HCT116 (cell line): Measurements from ENCODE around the gene BRD4. TPM values are rescaled to one million over a fixed set of nuclear protein-coding genes. Genes with fewer than 3 reads are reported as not detected.

ENCODE experiments used
- ATAC-seq: fragments of 200-7000 bp; cut with Tn5 transposase; 2 replicates; pipeline ENCODE4 v1.9.1; 2020; ENCODE audit warnings: mild to moderate bottlenecking, moderate library complexity
- BruUV-seq: library from RNA; stranded (reverse); fragments of 400-500 nt; replicated peaks from 2 replicates; lab custom pipeline; 2021; lab: Mats Ljungman, UMichigan
- CTCF ChIA-PET: fragments of 300-600 bp; sonication (Branson Sonifier 250); formaldehyde crosslinking; loops from one replicate; lab custom pipeline; 2021; ENCODE audit warnings: antibody characterized with exemption; lab: Charles Lee
- POLR2A ChIA-PET: fragments of 300-600, 350-600 bp; sonication (Branson Sonifier 250); formaldehyde crosslinking; loops from one replicate; lab custom pipeline; 2021; ENCODE audit warnings: antibody characterized with exemption; lab: Charles Lee
- RAD21 ChIA-PET, 2 experiments: fragments of 300-600 bp; sonication (Branson Sonifier 250); formaldehyde crosslinking; loops; one replicate each; lab custom pipeline; 2023; ENCODE audit warnings: low total read pairs in 2 of 2; ENCODE audit not compliant: uncharacterized antibody in 2 of 2, unreplicated experiment in 2 of 2, low non-redundant PET in 1 of 2; lab: Charles Lee
- DNase-seq: peaks from one replicate; pipeline ENCODE4 v3.0.0-alpha.2; 2010; ENCODE audit warnings: low read depth, low spot score
- H2AFZ ChIP-seq: fragments of 200-600 bp; shearing (Covaris generic), sonication (generic); 2 replicates; pipeline ENCODE4 v1.6.1; 2017; ENCODE audit warnings: low read depth, mixed run types, mixed read lengths, antibody characterized with exemption, low read length; ENCODE audit not compliant: poor library complexity, severe bottlenecking
- H3K27ac ChIP-seq: 2 replicates; pipeline ENCODE4 v1.5.1; 2012; ENCODE audit warnings: low read depth, low read length
- H3K27me3 ChIP-seq: fragments of 200-600 bp; sonication (generic); 2 replicates; pipeline ENCODE4 v1.6.1; 2016; ENCODE audit warnings: mixed run types, low read length, mixed read lengths; ENCODE audit not compliant: insufficient read depth
- H3K36me3 ChIP-seq, 2 experiments: fragments of 200-500 bp in 1 of 2; fragments of 200-600 bp in 1 of 2; sonication (Bioruptor generic) in 1 of 2; sonication (generic) in 1 of 2; 2 replicates each; pipeline versions ENCODE4 v1.5.1 to v1.6.1; 2014 to 2016; ENCODE audit warnings: low read length in 2 of 2, inconsistent platforms in 1 of 2, mixed read lengths in 1 of 2, mixed run types in 1 of 2; ENCODE audit not compliant: insufficient read depth in 2 of 2, control insufficient read depth in 1 of 2
- H3K4me1 ChIP-seq, 2 experiments: fragments of 200-600 bp in 1 of 2; sonication (generic) in 1 of 2; 2 replicates each; pipeline versions ENCODE4 v1.5.1 to v1.6.1; 2012 to 2017; ENCODE audit warnings: low read length in 2 of 2, inconsistent platforms in 1 of 2, mild to moderate bottlenecking in 1 of 2, mixed read lengths in 1 of 2, mixed run types in 1 of 2, moderate library complexity in 1 of 2; ENCODE audit not compliant: insufficient read depth in 2 of 2, control insufficient read depth in 1 of 2
- H3K4me2 ChIP-seq: fragments of 200-600 bp; sonication (generic); 2 replicates; pipeline ENCODE4 v1.6.1; 2017; ENCODE audit warnings: mixed run types, low read length, mixed read lengths
- H3K4me3 ChIP-seq, 2 experiments: fragments of 200-600 bp in 1 of 2; sonication (generic) in 1 of 2; replicated peaks in 1 of 2; 2 replicates each; pipeline ENCODE4 v1.5.1; 2011 to 2016; ENCODE audit warnings: low read length in 2 of 2, control low read depth in 1 of 2, low read depth in 1 of 2, mild to moderate bottlenecking in 1 of 2, mixed read lengths in 1 of 2, mixed run types in 1 of 2
- H3K79me2 ChIP-seq: fragments of 200-600 bp; sonication (generic); 2 replicates; pipeline ENCODE4 v1.6.1; 2017; ENCODE audit warnings: mild to moderate bottlenecking, mixed run types, low read length, moderate library complexity, mixed read lengths; ENCODE audit not compliant: insufficient read depth
- H3K9ac ChIP-seq: fragments of 200-600 bp; sonication (generic); 2 replicates; pipeline ENCODE4 v1.6.1; 2016; ENCODE audit warnings: low read length, mixed read lengths
- H3K9me2 ChIP-seq: fragments of 200-600 bp; sonication (generic), shearing (Covaris generic); 2 replicates; pipeline ENCODE4 v1.6.1; 2017; ENCODE audit warnings: mixed run types, mild to moderate bottlenecking, moderate library complexity; ENCODE audit not compliant: insufficient read depth
- H3K9me3 ChIP-seq, 2 experiments: fragments of 200-500 bp in 1 of 2; fragments of 200-600 bp in 1 of 2; sonication (Bioruptor generic) in 1 of 2; sonication (generic) in 1 of 2; 2 replicates each; pipeline ENCODE4 v1.6.1; 2014 to 2017; ENCODE audit warnings: low read length in 2 of 2, mixed read lengths in 2 of 2, inconsistent platforms in 1 of 2, low read depth in 1 of 2, mild to moderate bottlenecking in 1 of 2, mixed run types in 1 of 2, moderate library complexity in 1 of 2; ENCODE audit not compliant: control insufficient read depth in 1 of 2, insufficient read depth in 1 of 2
- H4K20me1 ChIP-seq: fragments of 200-600 bp; sonication (generic), shearing (Covaris generic); 2 replicates; pipeline ENCODE4 v1.6.1; 2017; ENCODE audit warnings: mixed run types, mild to moderate bottlenecking, moderate library complexity; ENCODE audit not compliant: insufficient read depth
- CEBPB ChIP-seq: IDR thresholded peaks from 2 replicates; pipeline ENCODE4 v1.6.1; 2012; ENCODE audit warnings: low read depth
- CTCF ChIP-seq, 3 experiments: fragments of 200-600 bp in 1 of 3; sonication (generic) in 1 of 3; IDR thresholded peaks in 2 of 3; conservative IDR thresholded peaks in 1 of 3; 2 replicates each; pipeline ENCODE4 v1.5.1; 2012 to 2017; ENCODE audit warnings: low read depth in 2 of 3, low read length in 2 of 3, antibody characterized with exemption in 1 of 3, borderline replicate concordance in 1 of 3, control low read depth in 1 of 3, mild to moderate bottlenecking in 1 of 3, mixed read lengths in 1 of 3, mixed run types in 1 of 3, moderate library complexity in 1 of 3; ENCODE audit not compliant: insufficient read depth in 1 of 3
- ELF1 ChIP-seq: IDR thresholded peaks from 2 replicates; pipeline ENCODE4 v1.6.1; 2012; ENCODE audit warnings: low read depth, borderline replicate concordance
- EZH2phosphoT487 ChIP-seq: fragments of 200-600 bp; IDR thresholded peaks from 2 replicates; pipeline ENCODE4 v1.6.1; 2018; ENCODE audit warnings: antibody characterized with exemption, borderline replicate concordance
- FOSL1 ChIP-seq: IDR thresholded peaks from 2 replicates; pipeline ENCODE4 v1.6.1; 2012; ENCODE audit warnings: low read depth
- JUND ChIP-seq: IDR thresholded peaks from 2 replicates; pipeline ENCODE4 v1.6.1; 2012
- POLR2A ChIP-seq: IDR thresholded peaks from 2 replicates; pipeline ENCODE4 v1.7.0; 2011; ENCODE audit warnings: borderline replicate concordance; ENCODE audit not compliant: insufficient read depth, insufficient read length; ENCODE audit errors: extremely low read depth
- SIN3A ChIP-seq: IDR thresholded peaks from 2 replicates; pipeline ENCODE4 v1.6.1; 2012; ENCODE audit warnings: low read depth
- SRF ChIP-seq: IDR thresholded peaks from 2 replicates; pipeline ENCODE4 v1.6.1; 2012; ENCODE audit warnings: low read depth
- TCF7L2 ChIP-seq: IDR thresholded peaks from 2 replicates; pipeline ENCODE4 v1.7.0; 2011; ENCODE audit warnings: borderline replicate concordance, inconsistent platforms; ENCODE audit not compliant: insufficient read depth, insufficient read length; ENCODE audit errors: extremely low read depth
- YY1 ChIP-seq: IDR thresholded peaks from 2 replicates; pipeline ENCODE4 v1.6.1; 2011; ENCODE audit warnings: low read length, low read depth, moderate library complexity, mild to moderate bottlenecking; ENCODE audit not compliant: insufficient replicate concordance; ENCODE audit errors: extremely low read depth
- ZBTB33 ChIP-seq: IDR thresholded peaks from 2 replicates; pipeline ENCODE4 v1.6.1; 2011; ENCODE audit warnings: mild to moderate bottlenecking, low read length, moderate library complexity; ENCODE audit not compliant: insufficient replicate concordance; ENCODE audit errors: extremely low read depth
- ZFX ChIP-seq: fragments of 450-650 bp; IDR thresholded peaks from 2 replicates; pipeline ENCODE4 v1.6.1; 2017
- ZNF274 ChIP-seq: fragments of 200-500 bp; sonication (Bioruptor generic); IDR thresholded peaks from 2 replicates; pipeline ENCODE4 v1.6.1; 2014; ENCODE audit warnings: mild to moderate bottlenecking, low read depth, low read length, inconsistent platforms
- intact Hi-C: fragments of 100-400 bp; cut with micrococcal nuclease; formaldehyde crosslinking; loops from 2 replicates; pipeline ENCODE4 v1.10.0; 2022
- total RNA-seq: library from RNA; stranded (reverse); gene quantifications from one replicate; pipeline ENCODE4 v1.2.1, GENCODE V29; 2021; ENCODE audit not compliant: unreplicated experiment

Gene BRD4
- total RNA-seq, 1 experiment from 2014 or later = 52.9 TPM

GRCh38 chr19:15253061-15253460 is 79.3 kb downstream of the BRD4 start:
- H3K4me2 ChIP-seq = no peak overlapping the region
- RAD21 ChIA-PET = no interaction called here
- no peaks in the 10 kb centered on the region for H4K20me1 ChIP-seq
- no TSS peak for BruUV-seq
- H3K4me1 ChIP-seq = peaks cover 14 to 28% of the 10 kb centered on the region in 2 experiments
- POLR2A ChIA-PET = no interaction called here
- ATAC-seq = no peak
- H3K79me2 ChIP-seq = peaks cover 18% of the 10 kb centered on the region; the same call in 1 of the 2 replicates
- intact Hi-C loops = loop anchor here (5.0 kb wide), 1 partner anchor 381 kb away; no protein-coding TSS in a partner anchor
- no peak overlapping the region for H3K9ac ChIP-seq
- H2AFZ ChIP-seq = no peak overlapping the region
- no peaks in the 10 kb centered on the region for H3K9me2 ChIP-seq
- TF ChIP-seq ZBTB33 (no peak), FOSL1 (no peak), JUND (no peak), ZNF274 (no peak), POLR2A (no peak), TCF7L2 (no peak), CEBPB (no peak), ELF1 (no peak), ZFX (no peak), YY1 (no peak), SRF (no peak), SIN3A (no peak), CTCF (IDR thresholded peaks at IDR 0.05 in 2 of 3, conservative IDR thresholded peaks at IDR 0.05 in 1 of 3; ENCODE audit: borderline replicate concordance in 1 of 3, insufficient read depth in 1 of 3, low read depth in 2 of 3, low read length in 2 of 3) (no peak), EZH2phosphoT487 (no peak)
- peaks cover 0 to 2% of the 10 kb centered on the region in 2 experiments; a peak in 3 of 4 replicates for H3K36me3 ChIP-seq
- DNase-seq = no peak
- CTCF ChIA-PET = interaction anchor here (1.0 to 1.7 kb wide), 6 partner anchors 10 to 152 kb away, joined by 3 to 7 read pairs (median 4); no protein-coding TSS in a partner anchor
- no peaks in the 10 kb centered on the region for H3K27me3 ChIP-seq
- no peaks in the 10 kb centered on the region for H3K9me3 ChIP-seq
- H3K27ac ChIP-seq = no peak overlapping the region
- H3K4me3 ChIP-seq = no peak overlapping the region
